ENCODE data around the gene LCE3B. TPM values are rescaled to one million over a fixed set of nuclear protein-coding genes. Genes with fewer than 3 reads are reported as not detected.

The LCE3B gene
- total and polyA plus RNA-seq, 12 donors = not detected

GRCh38 chr1:152596986-152597385, 16.6 kb upstream of the LCE3B start:
- Histone ChIP-seq H3K4me3 (no peak overlapping the region), H3K4me1 (no peaks in the 10 kb centered on the region), H3K36me3 (no peaks in the 10 kb centered on the region), H3K27me3 (no peaks in the 10 kb centered on the region), H3K9me3 (peaks cover 0 to 39% (median 0%) of the 10 kb centered on the region in 11 donors), H3K27ac (no peak overlapping the region)
- WGBS, 2 donors = 71 to 76% methylated on average over 2 of the region's 2 CpGs
- ATAC-seq (no peak), DNase-seq (no peak)
- intact Hi-C loops (cut with DNase I) = no loop called here
- TF ChIP-seq CTCF (IDR thresholded peaks at IDR 0.05) = no peak

GRCh38 chr1:152599934-152600333, 13.7 kb upstream of the LCE3B start, which contains the start of gene LCE3C:
LCE3C (plus strand) TSS chr1:152600234; CDS start chr1:152600732, 498 bp downstream.
- H3K4me1 ChIP-seq = no peaks in the 10 kb centered on the region
- intact Hi-C loops (cut with DNase I) = no loop called here
- no peak within 1 kb of the TSS for H3K27ac ChIP-seq
- no peak for DNase-seq
- no peaks in the 10 kb centered on the region for H3K36me3 ChIP-seq
- ATAC-seq = no peak
- H3K9me3 ChIP-seq = peaks cover 0 to 26% (median 0%) of the 10 kb centered on the region in 11 donors
- no peak for TF ChIP-seq CTCF (IDR thresholded peaks at IDR 0.05)
- H3K4me3 ChIP-seq = no peak within 1 kb of the TSS
- 65 to 69% methylated on average over 4 of the region's 4 CpGs for WGBS, 2 donors
- H3K27me3 ChIP-seq = no peaks in the 10 kb centered on the region

- Histone ChIP-seq H3K36me3 (no peaks in the 10 kb centered on the region), H3K4me3 (no peak overlapping the region), H3K9me3 (peaks cover 0 to 34% (median 12%) of the 10 kb centered on the region in 11 donors), H3K27ac (no peak overlapping the region), H3K4me1 (no peaks in the 10 kb centered on the region), H3K27me3 (peaks cover 0 to 23% (median 5%) of the 10 kb centered on the region in 7 donors)
- no peak for TF ChIP-seq CTCF (IDR thresholded peaks at IDR 0.05)
- no peak for ATAC-seq
- no peak for DNase-seq
- intact Hi-C loops (cut with DNase I) = loop anchor here in 1 of 10 donors (5.0 kb wide), 1 partner anchor 40 kb away; the partner anchor contains the start of gene LCE3D
- WGBS, 2 donors = 57 to 81% methylated on average over 3 of the region's 3 CpGs
Observed at GRCh38 chr1:152621993-152622392, 8.4 kb downstream of the LCE3B start.

GRCh38 chr1:152622803-152623202, 9.2 kb downstream of the LCE3B start, which contains the start of gene LCE3A:
LCE3A (minus strand) TSS chr1:152623103; CDS start chr1:152623103, 0 bp downstream.
- DNase-seq = no peak
- no peak within 1 kb of the TSS for H3K4me3 ChIP-seq
- intact Hi-C loops (cut with DNase I) = loop anchor here in 1 of 10 donors (5.0 kb wide), 1 partner anchor 41 kb away; the partner anchor contains the start of gene LCE3D
- no peaks in the 10 kb centered on the region for H3K4me1 ChIP-seq
- 61 to 67% methylated on average over 10 of the region's 10 CpGs for WGBS, 2 donors
- ATAC-seq = peak in 2 of 8 donors; percentile 43 to 51
- no peak within 1 kb of the TSS for H3K27ac ChIP-seq
- peaks cover 0 to 23% (median 5%) of the 10 kb centered on the region in 7 donors for H3K27me3 ChIP-seq
- TF ChIP-seq CTCF (IDR thresholded peaks at IDR 0.05) = no peak
- peaks cover 0 to 28% (median 12%) of the 10 kb centered on the region in 11 donors for H3K9me3 ChIP-seq
- H3K36me3 ChIP-seq = no peaks in the 10 kb centered on the region

Data from heart right ventricle (tissue), 16 donors.